K562 (cell line): Measurements from ENCODE around the gene NTRK1. TPM values are rescaled to one million over a fixed set of nuclear protein-coding genes. Genes with fewer than 3 reads are reported as not detected.

Source experiments
- ATAC-seq: fragments of 200-7000 bp; cut with Tn5 transposase; 3 replicates; pipeline ENCODE4 v1.9.1; 2020; ENCODE audit warnings: moderate library complexity
- BruUV-seq: library from RNA; stranded (reverse); fragments of 400-500 nt; replicated peaks from 2 replicates; lab custom pipeline; 2021; lab: Mats Ljungman, UMichigan
- CTCF ChIA-PET: fragments of 300-600 bp; formaldehyde crosslinking; extraction: SDS; loops from one replicate; lab custom pipeline; 2021; ENCODE audit warnings: low intra/inter-chr PET ratio; lab: Yijun Ruan, JAX
- POLR2A ChIA-PET: fragments of 300-600, 350-650 bp; sonication (Branson Sonifier 250); formaldehyde crosslinking; extraction: SDS; loops from one replicate; lab custom pipeline; 2021; ENCODE audit warnings: antibody characterized with exemption, inconsistent platforms; lab: Yijun Ruan, JAX
- DNase-seq, 4 experiments: peaks; one replicate each; pipeline versions ENCODE4 v3.0.0 to v3.0.0-alpha.2; 2011 to 2018; ENCODE audit warnings: low spot score in 3 of 4, mixed read lengths in 3 of 4; ENCODE audit errors: extremely low read depth in 1 of 4
- FAIRE-seq: peaks from 2 replicates; lab custom pipeline; 2011; peaks lifted over from hg19 to GRCh38; lab: Jason Lieb, UNC
- H2AFZ ChIP-seq: 2 replicates; pipeline ENCODE4 v1.6.0; 2011; ENCODE audit warnings: low read depth, low read length, control low read depth, inconsistent platforms
- H3K27ac ChIP-seq: fragments of 200-600 bp; 3 replicates; pipeline ENCODE4 v1.8.0; 2011; ENCODE audit warnings: low read depth, mild to moderate bottlenecking, control low read depth, inconsistent platforms, low read length, moderate library complexity, mixed read lengths; ENCODE audit errors: extremely low read depth
- H3K27me3 ChIP-seq, 2 experiments: fragments of 300-600 bp in 1 of 2; 2 replicates in 1 of 2; 3 replicates in 1 of 2; pipeline versions ENCODE4 v1.6.0 to v1.8.0; 2011; ENCODE audit warnings: inconsistent platforms in 2 of 2, low read length in 2 of 2, mild to moderate bottlenecking in 1 of 2, mixed read lengths in 1 of 2, moderate library complexity in 1 of 2; ENCODE audit not compliant: control insufficient read depth in 2 of 2, insufficient read depth in 2 of 2
- H3K36me3 ChIP-seq: fragments of 300-600 bp; 3 replicates; pipeline ENCODE4 v1.8.0; 2011; ENCODE audit warnings: mild to moderate bottlenecking, low read length, inconsistent platforms; ENCODE audit not compliant: control insufficient read depth, insufficient read depth
- H3K4me1 ChIP-seq, 2 experiments: fragments of 200-600 bp in 1 of 2; replicated peaks in 1 of 2; 2 replicates in 1 of 2; 3 replicates in 1 of 2; pipeline versions ENCODE4 v1.5.1 to v1.8.0; 2011; ENCODE audit warnings: inconsistent platforms in 2 of 2, low read length in 2 of 2, mild to moderate bottlenecking in 1 of 2, mixed read lengths in 1 of 2, moderate library complexity in 1 of 2; ENCODE audit not compliant: control insufficient read depth in 2 of 2, insufficient read depth in 2 of 2
- H3K4me2 ChIP-seq: 2 replicates; pipeline ENCODE4 v1.6.1; 2011; ENCODE audit warnings: low read length, control low read depth, inconsistent platforms, mixed read lengths; ENCODE audit not compliant: insufficient read depth
- H3K4me3 ChIP-seq: fragments of 200-600 bp; sonication (generic), shearing (Covaris generic); 2 replicates; pipeline ENCODE4 v1.5.1; 2016; ENCODE audit warnings: control low read depth, inconsistent platforms
- H3K79me2 ChIP-seq: fragments of 200-600 bp; 3 replicates; pipeline ENCODE4 v1.8.0; 2011; ENCODE audit warnings: low read length, inconsistent platforms; ENCODE audit not compliant: control insufficient read depth, insufficient read depth
- H3K9ac ChIP-seq, 2 experiments: 2 replicates each; pipeline versions ENCODE4 v1.6.0 to v1.6.1; 2011; ENCODE audit warnings: low read depth in 2 of 2, low read length in 2 of 2, control low read depth in 1 of 2, inconsistent platforms in 1 of 2, mild to moderate bottlenecking in 1 of 2, mixed read lengths in 1 of 2; ENCODE audit not compliant: insufficient read depth in 1 of 2
- H3K9me1 ChIP-seq: one replicate; pipeline ENCODE4 v1.6.0; 2011; ENCODE audit warnings: inconsistent platforms, mild to moderate bottlenecking, low read length, moderate library complexity; ENCODE audit not compliant: control insufficient read depth, insufficient read depth
- H3K9me3 ChIP-seq: replicated peaks from 2 replicates; pipeline ENCODE4 v1.5.1; 2011; ENCODE audit warnings: low read depth, low read length, inconsistent platforms; ENCODE audit not compliant: control insufficient read depth, insufficient read depth
- H4K20me1 ChIP-seq: replicated peaks from 2 replicates; pipeline ENCODE4 v1.6.1; 2011; ENCODE audit warnings: low read length, inconsistent platforms, mixed read lengths; ENCODE audit not compliant: control insufficient read depth, insufficient read depth
- ARID1B ChIP-seq: fragments of 450-650 bp; IDR thresholded peaks from 2 replicates; pipeline ENCODE4 v1.6.1; 2016; ENCODE audit warnings: antibody characterized with exemption, mild to moderate bottlenecking, inconsistent platforms
- CBX1 ChIP-seq: sonication (generic); IDR thresholded peaks from 2 replicates; pipeline ENCODE4 v1.6.1; 2016; ENCODE audit warnings: antibody characterized with exemption, low read depth, mild to moderate bottlenecking
- CEBPG ChIP-seq, 3 experiments: fragments of 200-800 bp in 1 of 3; sonication (Bioruptor generic) in 1 of 3; sonication (generic) in 1 of 3; formaldehyde crosslinking in 1 of 3; IDR thresholded peaks in 2 of 3; conservative IDR thresholded peaks in 1 of 3; 2 replicates each; pipeline versions ENCODE4 v1.6.1 to v1.8.0; 2016 to 2022; ENCODE audit warnings: missing compliant biosample characterization in 2 of 3, missing genetic modification characterization in 2 of 3, mild to moderate bottlenecking in 1 of 3, missing genetic modification reagents in 1 of 3
- CTCF ChIP-seq, 3 experiments: IDR thresholded peaks in 2 of 3; conservative IDR thresholded peaks in 1 of 3; 2 replicates each; pipeline ENCODE4 v1.5.1; 2011 to 2012; ENCODE audit warnings: low read length in 3 of 3, mild to moderate bottlenecking in 3 of 3, control low read depth in 2 of 3, improper control_type of control experiment in 1 of 3, inconsistent platforms in 1 of 3, low read depth in 1 of 3, mixed read lengths in 1 of 3, moderate library complexity in 1 of 3; ENCODE audit not compliant: insufficient read depth in 2 of 3
- KDM1A ChIP-seq, 2 experiments: fragments of 450-650 bp; IDR thresholded peaks; 2 replicates each; pipeline ENCODE4 v1.6.1; 2016; ENCODE audit warnings: mild to moderate bottlenecking in 2 of 2
- NBN ChIP-seq: fragments of 450-650 bp; IDR thresholded peaks from 2 replicates; pipeline ENCODE4 v1.6.1; 2016; ENCODE audit warnings: low read depth, mild to moderate bottlenecking
- RFX5 ChIP-seq: IDR thresholded peaks from 2 replicates; pipeline ENCODE4 v1.6.1; 2011; ENCODE audit warnings: low read depth, mild to moderate bottlenecking, improper control_type of control experiment, low read length
- SAP30 ChIP-seq: fragments of 200-600 bp; sonication (generic); IDR thresholded peaks from 2 replicates; pipeline ENCODE4 v1.6.1; 2012; ENCODE audit warnings: borderline replicate concordance, low read depth, mild to moderate bottlenecking, moderate library complexity, low read length, control low read depth, inconsistent platforms; ENCODE audit not compliant: insufficient read depth, poor library complexity, severe bottlenecking
- SMARCE1 ChIP-seq: fragments of 450-650 bp; IDR thresholded peaks from 2 replicates; pipeline ENCODE4 v1.7.1; 2016; ENCODE audit warnings: mild to moderate bottlenecking
- ZFX ChIP-seq: sonication (generic); formaldehyde crosslinking; IDR thresholded peaks from 2 replicates; pipeline ENCODE4 v1.8.0; 2022; ENCODE audit warnings: mild to moderate bottlenecking, missing genetic modification reagents, moderate library complexity
- ZNF124 ChIP-seq: sonication (generic); formaldehyde crosslinking; IDR thresholded peaks from 2 replicates; pipeline ENCODE4 v1.8.1; 2022; ENCODE audit warnings: missing genetic modification reagents
- ZNF584 ChIP-seq: fragments of 200-800 bp; sonication (Bioruptor generic); IDR thresholded peaks from 2 replicates; pipeline ENCODE4 v1.6.1; 2016; ENCODE audit warnings: low read depth, mild to moderate bottlenecking, missing genetic modification characterization, missing compliant biosample characterization
- ZNF639 ChIP-seq, 2 experiments: fragments of 200-800 bp in 1 of 2; sonication (Bioruptor generic) in 1 of 2; sonication (generic) in 1 of 2; formaldehyde crosslinking in 1 of 2; IDR thresholded peaks in 1 of 2; conservative IDR thresholded peaks in 1 of 2; 2 replicates each; pipeline versions ENCODE4 v1.5.0 to v1.6.1; 2016 to 2020; ENCODE audit warnings: missing compliant biosample characterization in 1 of 2, missing genetic modification characterization in 1 of 2, missing genetic modification reagents in 1 of 2
- WGBS: fragments of 100-300 bp; shearing (Covaris generic); methylation state at CpG from one replicate; pipeline ENCODE4 v1.1.6; 2016; ENCODE audit warnings: low coverage, mixed read lengths; ENCODE audit not compliant: insufficient coverage; ENCODE audit errors: missing lambda C conversion rate; 5-methylcytosine and 5-hydroxymethylcytosine counted together
- in situ Hi-C: fragments of 300-500 bp; cut with MboI; formaldehyde crosslinking; loops from 4 replicates; pipeline ENCODE4 v1.15.0; 2018; ENCODE audit warnings: inconsistent platforms, mixed read lengths
- intact Hi-C: fragments of 100-400 bp; cut with micrococcal nuclease; formaldehyde crosslinking; loops from 2 replicates; pipeline ENCODE4 v1.14.2; 2022
- polyA plus RNA-seq, 8 experiments: library from polyadenylated mRNA; depleted of rRNA in 4 of 8; stranded (reverse) in 5 of 8; unstranded in 3 of 8; fragments of >200 nt; fragmentation: Nextera tagmentation in 2 of 8; fragmentation: Illumina TruSeq in 1 of 8; extraction: Ambion mirVana in 2 of 8; extraction: Trizol in 1 of 8; gene quantifications; 2 replicates each; pipeline versions ENCODE4 v1.2.1 to v1.2.3, GENCODE V29; 2011 to 2014; ENCODE audit warnings: inconsistent platforms in 1 of 8, missing spikeins in 1 of 8
- total RNA-seq, 7 experiments: library from RNA; depleted of rRNA in 6 of 7; stranded (reverse); fragments of >200 nt in 6 of 7; fragmentation: Illumina TruSeq in 2 of 7; extraction: Trizol in 2 of 7; gene quantifications; 2 replicates each; pipeline versions ENCODE4 v1.2.1 to v1.2.3, GENCODE V29; 2011 to 2021; ENCODE audit warnings: low replicate concordance in 1 of 7
- TF ChIP-seq, protein P1 (sequence below), 2 experiments: fragments of 450-650 bp in 1 of 2; IDR thresholded peaks; 2 replicates each; pipeline ENCODE4 v1.6.1; 2011 to 2017; ENCODE audit warnings: low read depth in 2 of 2, antibody characterized with exemption in 1 of 2, borderline replicate concordance in 1 of 2, low read length in 1 of 2, mild to moderate bottlenecking in 1 of 2, mixed read lengths in 1 of 2; ENCODE audit not compliant: control insufficient read depth in 1 of 2

The NTRK1 gene
- total and polyA plus RNA-seq, 9 of the 15 experiments (the other 6 are each of a cell fraction or from before 2014, with no cell fraction given) = 0.46 to 30.0 (median 7.9) TPM

DNA sequence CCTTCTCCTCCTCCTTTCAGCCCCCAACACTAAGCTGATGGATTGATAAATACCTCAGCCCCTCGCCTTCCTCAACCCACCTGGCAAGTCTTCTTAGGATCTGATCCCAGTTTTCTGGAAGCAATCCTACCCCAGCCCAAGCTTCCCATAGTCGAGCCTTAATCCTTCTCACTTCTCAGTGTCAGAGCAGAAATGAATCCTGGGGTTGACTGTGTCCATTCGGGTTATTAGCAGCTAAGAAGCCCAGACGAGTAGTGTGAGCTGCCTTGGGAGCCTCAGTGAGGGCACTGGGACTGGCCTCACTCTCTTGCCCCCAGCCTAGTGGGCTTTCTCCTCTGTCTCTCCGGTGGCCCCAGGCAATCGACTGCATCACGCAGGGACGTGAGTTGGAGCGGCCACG lies 20.4 kb downstream of the NTRK1 start:
- H3K79me2 ChIP-seq = no peaks in the 10 kb centered on the region
- no peak for DNase-seq
- intact Hi-C loops (no loop called here), in situ Hi-C loops (no loop called here)
- no TSS peak for BruUV-seq
- H2AFZ ChIP-seq = no peak overlapping the region
- ATAC-seq = no peak
- no peak overlapping the region for H3K4me3 ChIP-seq
- POLR2A ChIA-PET = interaction anchor here (0.6 to 1.4 kb wide), 3 partner anchors 11 to 55 kb away, joined by 3 to 4 read pairs (median 4); partner anchors contain the start of gene INSRR
- H4K20me1 ChIP-seq = no peaks in the 10 kb centered on the region
- peak; percentile 44 for FAIRE-seq
- CTCF ChIA-PET = no interaction called here
- 67% methylated on average over 9 of the region's 10 CpGs for WGBS
- no peaks in the 10 kb centered on the region; the same call in 2 of the 3 replicates for H3K36me3 ChIP-seq
- H3K9me3 ChIP-seq = no peaks in the 10 kb centered on the region
- H3K9me1 ChIP-seq = no peaks in the 10 kb centered on the region
- no peak overlapping the region for H3K4me2 ChIP-seq
- H3K27me3 ChIP-seq = no peaks in the 10 kb centered on the region
- H3K4me1 ChIP-seq = peaks cover 14 to 24% of the 10 kb centered on the region in 2 experiments; a peak in 4 of 5 replicates
- H3K27ac ChIP-seq = no peak overlapping the region
- peak overlapping the region in 1 of 2 experiments; percentile 38; a peak in 2 of 4 replicates for H3K9ac ChIP-seq
- TF ChIP-seq CEBPG (CRISPR knock-in tag; IDR thresholded peaks at IDR 0.05) (no peak), CEBPG (tag; conservative IDR thresholded peaks at IDR 0.05 in 1 of 2, IDR thresholded peaks at IDR 0.05 in 1 of 2) (no peak), SAP30 (no peak), ZNF584 (CRISPR knock-in tag) (no peak), CBX1 (no peak), ZNF124 (CRISPR knock-in tag) (no peak), RFX5 (no peak), SMARCE1 (no peak), ZFX (CRISPR knock-in tag) (no peak), CTCF (IDR thresholded peaks at IDR 0.05 in 2 of 3, conservative IDR thresholded peaks at IDR 0.05 in 1 of 3; ENCODE audit: insufficient read depth in 2 of 3, low read depth in 1 of 3, low read length in 3 of 3) (no peak), ARID1B (no peak), ZNF639 (CRISPR knock-in tag; conservative IDR thresholded peaks at IDR 0.05 in 1 of 2, IDR thresholded peaks at IDR 0.05 in 1 of 2) (no peak), KDM1A (IDR thresholded peaks at IDR 0.05) (no peak), NBN (no peak)
- TF ChIP-seq, protein P1, sequence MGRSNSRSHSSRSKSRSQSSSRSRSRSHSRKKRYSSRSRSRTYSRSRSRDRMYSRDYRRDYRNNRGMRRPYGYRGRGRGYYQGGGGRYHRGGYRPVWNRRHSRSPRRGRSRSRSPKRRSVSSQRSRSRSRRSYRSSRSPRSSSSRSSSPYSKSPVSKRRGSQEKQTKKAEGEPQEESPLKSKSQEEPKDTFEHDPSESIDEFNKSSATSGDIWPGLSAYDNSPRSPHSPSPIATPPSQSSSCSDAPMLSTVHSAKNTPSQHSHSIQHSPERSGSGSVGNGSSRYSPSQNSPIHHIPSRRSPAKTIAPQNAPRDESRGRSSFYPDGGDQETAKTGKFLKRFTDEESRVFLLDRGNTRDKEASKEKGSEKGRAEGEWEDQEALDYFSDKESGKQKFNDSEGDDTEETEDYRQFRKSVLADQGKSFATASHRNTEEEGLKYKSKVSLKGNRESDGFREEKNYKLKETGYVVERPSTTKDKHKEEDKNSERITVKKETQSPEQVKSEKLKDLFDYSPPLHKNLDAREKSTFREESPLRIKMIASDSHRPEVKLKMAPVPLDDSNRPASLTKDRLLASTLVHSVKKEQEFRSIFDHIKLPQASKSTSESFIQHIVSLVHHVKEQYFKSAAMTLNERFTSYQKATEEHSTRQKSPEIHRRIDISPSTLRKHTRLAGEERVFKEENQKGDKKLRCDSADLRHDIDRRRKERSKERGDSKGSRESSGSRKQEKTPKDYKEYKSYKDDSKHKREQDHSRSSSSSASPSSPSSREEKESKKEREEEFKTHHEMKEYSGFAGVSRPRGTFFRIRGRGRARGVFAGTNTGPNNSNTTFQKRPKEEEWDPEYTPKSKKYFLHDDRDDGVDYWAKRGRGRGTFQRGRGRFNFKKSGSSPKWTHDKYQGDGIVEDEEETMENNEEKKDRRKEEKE (IDR thresholded peaks at IDR 0.05; ENCODE audit: borderline replicate concordance in 1 of 2, control insufficient read depth in 1 of 2, low read depth in 2 of 2, low read length in 1 of 2) = no peak
